ENCODE measurements around the gene RHOA.

DNA sequence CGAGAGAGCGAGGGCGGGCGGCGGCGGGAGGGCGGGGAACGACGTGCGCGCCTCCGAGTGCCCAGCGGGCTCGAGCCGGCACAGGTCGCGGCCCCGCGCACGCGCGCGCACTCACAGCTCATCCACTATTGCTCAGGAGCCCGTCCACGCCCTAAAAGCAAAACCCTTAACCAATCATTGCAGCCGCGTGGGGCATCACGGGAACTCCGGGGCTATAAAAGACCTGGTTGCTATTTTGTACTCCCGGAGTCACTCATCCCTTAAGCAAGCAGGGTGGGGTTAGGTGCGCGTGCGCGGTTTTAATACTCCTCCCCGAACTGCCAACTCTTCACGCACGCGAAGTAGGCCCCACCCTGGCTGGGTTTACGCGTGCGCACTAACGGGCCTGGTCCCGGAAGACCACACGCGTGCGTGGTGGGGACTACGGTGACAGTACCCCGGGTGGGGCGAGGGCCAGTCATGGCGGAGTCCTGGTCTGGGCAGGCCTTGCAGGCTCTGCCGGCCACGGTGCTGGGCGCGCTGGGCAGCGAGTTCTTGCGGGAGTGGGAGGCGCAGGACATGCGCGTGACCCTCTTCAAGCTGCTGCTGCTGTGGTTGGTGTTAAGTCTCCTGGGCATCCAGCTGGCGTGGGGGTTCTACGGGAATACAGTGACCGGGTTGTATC lies at the start of gene RHOA, which contains the start of gene TCTA:
- TF ChIP-seq, protein P1, sequence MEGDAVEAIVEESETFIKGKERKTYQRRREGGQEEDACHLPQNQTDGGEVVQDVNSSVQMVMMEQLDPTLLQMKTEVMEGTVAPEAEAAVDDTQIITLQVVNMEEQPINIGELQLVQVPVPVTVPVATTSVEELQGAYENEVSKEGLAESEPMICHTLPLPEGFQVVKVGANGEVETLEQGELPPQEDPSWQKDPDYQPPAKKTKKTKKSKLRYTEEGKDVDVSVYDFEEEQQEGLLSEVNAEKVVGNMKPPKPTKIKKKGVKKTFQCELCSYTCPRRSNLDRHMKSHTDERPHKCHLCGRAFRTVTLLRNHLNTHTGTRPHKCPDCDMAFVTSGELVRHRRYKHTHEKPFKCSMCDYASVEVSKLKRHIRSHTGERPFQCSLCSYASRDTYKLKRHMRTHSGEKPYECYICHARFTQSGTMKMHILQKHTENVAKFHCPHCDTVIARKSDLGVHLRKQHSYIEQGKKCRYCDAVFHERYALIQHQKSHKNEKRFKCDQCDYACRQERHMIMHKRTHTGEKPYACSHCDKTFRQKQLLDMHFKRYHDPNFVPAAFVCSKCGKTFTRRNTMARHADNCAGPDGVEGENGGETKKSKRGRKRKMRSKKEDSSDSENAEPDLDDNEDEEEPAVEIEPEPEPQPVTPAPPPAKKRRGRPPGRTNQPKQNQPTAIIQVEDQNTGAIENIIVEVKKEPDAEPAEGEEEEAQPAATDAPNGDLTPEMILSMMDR (IDR thresholded peaks at IDR 0.05; ENCODE audit: low read depth, low read length, poor library complexity, severe bottlenecking) = no peak
- TF ChIP-seq EZH2phosphoT487 (IDR thresholded peaks at IDR 0.05; ENCODE audit: borderline replicate concordance, low read length) = no peak
